ENCODE data around the gene MAGEB5.

- TF ChIP-seq POLR2A (IDR thresholded peaks at IDR 0.05) (no peak), CTCF (IDR thresholded peaks at IDR 0.05) (no peak)
Measured at GRCh38 chrX:26262121-26262523, 46.2 kb downstream of the MAGEB5 start.

Measured in Peyer's patch (tissue), 4 donors.